GM21360 (cell line): Measurements from ENCODE around the gene RBM7.
A peak's percentile ranks its signal among the peaks of the same experiment; 100 is the strongest.

Experiments
- ATAC-seq: cut with Tn5 transposase; IDR thresholded peaks from one replicate; pipeline ENCODE4 v1.9.1; 2021; ENCODE audit warnings: mild to moderate bottlenecking, moderate library complexity; ENCODE audit not compliant: unreplicated experiment

RBM7 gene, protein sequence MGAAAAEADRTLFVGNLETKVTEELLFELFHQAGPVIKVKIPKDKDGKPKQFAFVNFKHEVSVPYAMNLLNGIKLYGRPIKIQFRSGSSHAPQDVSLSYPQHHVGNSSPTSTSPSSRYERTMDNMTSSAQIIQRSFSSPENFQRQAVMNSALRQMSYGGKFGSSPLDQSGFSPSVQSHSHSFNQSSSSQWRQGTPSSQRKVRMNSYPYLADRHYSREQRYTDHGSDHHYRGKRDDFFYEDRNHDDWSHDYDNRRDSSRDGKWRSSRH

DNA sequence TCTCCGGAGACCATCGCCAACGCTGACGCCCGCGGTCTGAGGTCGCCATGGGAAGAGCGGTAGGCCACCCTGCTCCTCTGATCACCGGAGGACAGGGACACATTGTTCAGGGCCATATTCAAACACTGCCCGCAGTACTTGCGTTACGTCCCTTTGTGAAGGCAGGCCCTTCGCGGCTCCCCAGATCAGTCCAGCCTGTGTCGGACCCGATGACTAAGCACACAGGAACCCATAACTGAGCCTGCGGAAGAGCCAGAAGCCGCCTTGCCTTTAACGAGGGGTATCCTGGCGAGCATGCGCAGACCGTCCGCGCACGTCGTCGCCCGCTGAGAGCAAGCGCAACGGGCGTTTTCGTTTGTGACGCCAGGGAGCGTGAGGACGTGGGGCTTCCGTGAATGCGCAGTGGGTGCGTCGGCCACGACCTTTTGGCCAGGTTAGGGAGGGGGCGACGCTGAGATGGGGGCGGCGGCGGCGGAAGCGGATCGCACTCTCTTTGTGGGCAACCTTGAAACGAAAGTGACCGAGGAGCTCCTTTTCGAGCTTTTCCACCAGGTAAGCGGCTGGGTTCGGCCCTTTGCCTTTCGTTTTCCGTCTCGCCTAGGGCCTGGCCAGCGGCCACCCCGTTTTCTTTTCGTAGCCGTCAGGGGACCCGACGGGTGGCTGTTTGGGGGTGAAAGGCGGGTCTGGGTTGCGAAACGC, at the start of gene RBM7, which contains the start of gene C11orf71:
TSS of gene RBM7 (plus strand) at position 451 of the 699 bp plus-strand sequence. CDS start at position 457, 6 bp downstream.
TSS of gene C11orf71 (minus strand) at position 296 of the 699 bp plus-strand sequence. CDS start at position 116, 180 bp downstream.
- ATAC-seq: peak; percentile 97

DNA sequence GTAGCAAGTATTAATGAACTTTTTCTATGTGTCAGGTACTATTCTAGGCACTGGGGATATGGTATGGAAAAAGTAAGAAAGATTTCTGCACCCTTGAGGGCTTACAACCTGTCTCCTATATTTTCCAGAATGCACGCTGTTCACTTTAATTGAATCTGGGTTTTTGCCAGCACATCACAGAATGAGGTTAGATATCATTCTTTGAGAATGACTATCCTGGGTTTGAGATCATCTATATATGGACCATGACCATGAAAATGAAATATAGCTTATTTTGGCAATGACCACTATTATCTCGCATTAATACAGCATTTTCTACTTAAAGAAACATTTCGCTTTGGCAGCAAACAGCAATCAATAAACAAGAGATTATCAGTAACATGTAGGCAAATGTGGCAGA, 47.0 kb upstream of the RBM7 start:
- ATAC-seq: no peak

DNA sequence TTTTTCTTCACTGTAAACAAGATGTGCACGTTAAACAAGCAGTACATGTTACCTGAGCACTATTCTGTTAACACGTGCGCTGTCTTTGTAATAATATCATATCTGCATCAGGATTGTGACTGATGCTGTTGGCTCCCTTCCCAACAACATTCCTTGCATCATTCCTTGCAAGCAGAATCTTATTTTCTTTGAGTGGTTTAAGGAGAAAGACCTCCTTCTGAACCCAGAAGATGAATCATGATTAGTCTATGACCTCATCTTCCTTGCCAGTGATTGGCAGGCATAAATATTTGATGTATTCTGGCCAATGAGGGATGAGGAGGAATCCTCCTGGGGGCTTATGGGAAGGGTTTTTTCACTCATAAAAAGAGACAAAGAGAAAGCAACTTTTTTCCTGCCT, 46.4 kb upstream of the RBM7 start:
- ATAC-seq: no peak

DNA sequence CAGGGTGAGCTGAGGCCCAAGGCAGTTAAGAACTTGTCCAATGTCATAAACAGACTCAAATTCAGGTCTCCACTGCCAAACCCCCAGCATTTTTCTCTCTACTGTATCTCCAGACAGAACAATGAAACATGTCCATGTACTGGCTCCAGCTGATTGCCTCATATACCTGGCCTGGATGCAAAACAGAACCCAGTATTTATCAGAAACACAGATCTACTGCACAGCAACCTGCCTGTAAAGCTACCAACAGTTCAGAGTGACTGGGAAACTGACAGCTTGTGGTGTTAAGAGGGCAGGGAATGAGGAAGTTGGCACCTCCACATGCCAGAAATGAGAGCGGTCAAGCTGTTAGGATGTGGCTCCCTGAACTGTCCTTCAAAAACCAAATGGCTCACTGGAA, 41.8 kb upstream of the RBM7 start:
- ATAC-seq: no peak

DNA sequence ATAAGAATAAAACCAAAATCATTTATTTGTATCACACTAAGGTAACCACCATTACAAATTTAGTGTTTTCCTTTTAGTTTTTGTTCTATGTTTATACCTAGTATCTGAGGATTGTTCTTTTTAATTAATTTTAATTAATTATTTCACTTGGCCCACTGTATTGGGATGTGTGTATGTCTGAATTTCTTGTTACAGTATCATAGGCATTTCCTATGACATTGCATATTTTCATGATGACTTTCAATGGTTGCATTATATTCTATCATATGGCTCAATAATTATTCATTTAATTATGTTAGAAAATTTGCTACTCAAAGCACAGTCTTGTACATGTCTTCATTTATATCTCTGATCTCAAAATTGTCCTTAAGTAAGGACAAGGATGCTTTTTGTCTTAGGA, 41.1 kb upstream of the RBM7 start:
- ATAC-seq: no peak

DNA sequence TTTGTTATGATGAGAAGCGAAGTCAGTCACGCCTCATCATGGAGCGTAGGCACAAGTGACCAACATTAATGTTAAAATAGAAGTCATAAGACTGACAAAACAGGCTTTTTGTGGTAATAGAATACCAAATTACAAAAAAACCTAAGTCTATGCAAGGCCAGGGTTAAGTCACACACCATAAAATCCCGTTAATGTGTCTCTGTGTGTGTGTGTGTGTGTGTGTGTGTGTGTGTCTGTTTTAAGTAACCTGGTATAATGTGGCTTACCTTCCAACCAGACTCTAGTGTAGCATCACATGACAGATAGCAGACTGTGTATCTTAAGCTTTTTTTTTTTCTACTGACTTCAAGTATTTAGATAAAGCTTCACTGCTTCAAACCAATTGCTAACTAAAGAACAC, 38.1 kb upstream of the RBM7 start:
- ATAC-seq: no peak

DNA sequence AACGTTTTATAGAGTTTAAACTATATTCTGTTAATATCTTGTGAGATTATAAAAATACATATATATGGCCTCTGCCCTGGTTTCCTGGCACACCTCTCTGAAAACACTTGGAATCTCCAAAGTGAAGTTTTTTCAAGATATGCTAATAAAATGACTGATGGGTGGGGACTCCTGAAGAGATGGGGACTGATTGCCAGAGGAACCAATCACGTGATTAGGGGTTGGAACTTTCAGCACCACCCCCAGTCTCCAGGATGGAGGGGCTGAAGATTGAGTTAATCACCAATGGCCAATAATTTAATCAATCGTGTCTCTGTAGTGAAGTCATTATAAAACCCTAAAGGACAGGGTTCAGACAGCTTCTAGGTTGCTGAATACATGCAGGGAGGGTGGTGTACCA, 37.5 kb upstream of the RBM7 start:
- no peak for ATAC-seq

DNA sequence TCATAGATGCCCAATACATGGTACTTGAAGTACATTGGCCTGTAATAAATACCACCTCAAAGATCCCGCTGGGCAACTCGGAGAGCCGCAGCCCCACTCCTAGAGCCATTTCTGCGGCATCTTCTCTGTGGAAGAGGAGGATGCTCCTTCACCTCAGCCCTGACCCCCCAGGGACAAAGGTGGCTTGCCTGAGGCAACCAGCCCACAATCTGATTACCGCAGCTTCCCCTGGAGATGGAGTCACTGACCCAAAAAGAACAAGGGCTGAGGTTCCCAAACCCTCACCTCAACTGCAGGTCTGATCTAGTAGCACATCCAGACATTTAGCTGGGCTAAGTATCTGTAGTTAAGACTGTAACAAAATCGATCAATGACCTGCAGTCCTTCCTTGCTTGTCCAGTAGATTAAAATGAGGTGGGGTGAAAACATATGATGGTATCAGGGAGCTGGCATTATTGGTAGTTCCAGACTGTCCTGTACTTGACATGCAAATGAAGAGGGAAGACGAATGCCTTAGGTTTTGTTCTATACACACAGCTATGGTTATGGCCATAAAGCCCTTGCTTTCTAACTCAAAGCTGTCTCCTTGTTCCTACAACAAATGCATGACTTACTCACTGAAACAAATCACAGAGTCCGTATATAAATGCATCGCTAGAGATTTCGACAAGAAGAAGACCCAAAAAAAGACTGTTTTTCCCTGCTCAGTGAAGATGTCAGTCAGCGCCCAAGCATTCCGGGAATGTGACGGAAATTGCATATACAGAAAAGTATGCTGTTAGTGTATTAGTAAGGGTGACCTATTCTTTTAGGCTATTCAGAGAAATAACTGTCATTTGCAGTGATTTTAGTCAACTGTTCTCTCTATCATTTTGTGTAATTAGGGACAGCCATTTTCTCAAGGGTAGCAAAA, 33.9 kb upstream of the RBM7 start:
- ATAC-seq: no peak

DNA sequence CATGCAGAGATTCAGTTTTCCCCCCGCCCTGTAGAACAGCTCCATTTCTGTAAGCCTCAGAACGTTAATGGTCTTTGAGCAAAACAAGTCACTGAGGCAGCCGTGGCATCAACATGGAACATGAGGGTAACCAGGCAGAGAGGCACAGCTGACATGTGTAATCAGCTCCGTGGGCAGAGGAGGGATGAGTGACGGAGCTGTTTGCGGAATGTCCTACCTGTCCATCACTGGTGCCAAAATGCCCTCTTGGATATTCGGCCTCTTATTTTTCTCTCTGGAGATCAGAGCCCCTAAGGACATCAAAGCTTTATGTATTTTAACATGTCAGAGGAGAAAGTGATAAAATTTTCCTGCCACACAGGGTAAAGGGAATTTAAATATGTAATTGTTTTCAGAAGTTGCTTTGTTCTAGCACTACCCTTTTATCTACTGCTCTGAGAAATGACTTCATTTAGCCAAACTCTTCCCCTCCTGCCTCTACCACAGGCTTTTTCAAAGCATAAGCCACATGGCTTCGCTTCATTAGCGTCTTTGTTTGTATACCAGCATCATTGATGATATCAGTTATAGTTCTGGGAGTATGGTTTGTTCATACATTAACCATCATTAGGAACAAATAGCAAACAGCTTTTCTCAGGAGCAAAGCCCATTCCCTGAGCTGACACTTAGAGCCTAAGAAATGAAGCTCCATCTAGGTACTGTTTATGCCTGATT, 33.1 kb upstream of the RBM7 start:
- no peak for ATAC-seq

DNA sequence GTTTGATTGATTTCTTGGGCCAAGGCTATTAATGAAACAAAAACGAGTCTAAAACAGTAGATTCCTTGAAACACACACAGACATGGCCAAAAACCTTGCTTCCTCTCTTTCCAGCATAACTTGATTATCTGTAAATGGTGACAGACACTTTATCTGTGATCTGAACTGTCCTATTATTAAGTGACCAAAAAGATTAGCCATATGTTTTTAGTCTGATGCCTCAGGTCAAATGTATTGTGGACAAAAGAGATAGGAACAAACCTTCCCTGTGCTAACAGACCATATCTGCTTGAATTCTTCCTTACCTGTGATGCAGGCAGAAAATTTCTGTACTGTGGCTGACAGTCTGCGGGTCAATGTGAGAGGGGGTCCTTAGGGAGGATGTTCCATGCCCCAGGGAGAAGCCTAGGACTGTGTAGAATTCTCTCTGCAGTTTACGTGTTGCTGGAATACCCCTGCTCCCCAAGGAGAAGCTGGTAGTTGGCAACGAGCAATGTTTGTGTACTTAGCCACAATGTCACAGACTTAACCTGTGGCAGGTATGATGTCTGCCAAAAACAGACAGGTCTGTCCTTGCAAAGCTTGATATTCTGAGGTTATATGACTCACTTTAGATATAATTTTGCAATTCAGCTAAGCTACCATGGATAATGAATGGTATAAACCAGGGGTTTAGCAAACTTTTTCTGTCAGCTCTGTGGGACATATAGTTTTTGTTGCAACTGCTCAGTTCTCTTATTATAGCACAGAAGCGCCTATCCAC, 31.4 kb upstream of the RBM7 start:
- no peak for ATAC-seq

DNA sequence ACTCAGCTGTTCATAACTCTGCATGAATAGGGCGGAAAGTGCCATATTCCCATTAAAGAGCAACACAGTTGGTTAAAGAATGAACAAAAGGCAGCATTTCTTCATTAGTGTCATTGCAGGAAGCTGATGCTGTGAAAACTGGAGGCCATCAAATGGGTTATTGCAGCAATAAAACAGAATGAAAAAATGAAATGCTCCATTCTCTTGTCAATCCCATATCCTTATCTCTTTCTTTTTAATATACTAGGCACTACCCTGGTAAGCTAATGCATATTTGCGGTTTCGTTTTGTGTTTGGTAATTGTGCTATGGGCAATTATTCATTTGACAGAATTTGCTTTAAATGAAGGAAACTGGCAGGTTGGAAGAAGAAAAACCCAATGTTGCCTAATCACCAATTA, 25.4 kb upstream of the RBM7 start:
- ATAC-seq: no peak

DNA sequence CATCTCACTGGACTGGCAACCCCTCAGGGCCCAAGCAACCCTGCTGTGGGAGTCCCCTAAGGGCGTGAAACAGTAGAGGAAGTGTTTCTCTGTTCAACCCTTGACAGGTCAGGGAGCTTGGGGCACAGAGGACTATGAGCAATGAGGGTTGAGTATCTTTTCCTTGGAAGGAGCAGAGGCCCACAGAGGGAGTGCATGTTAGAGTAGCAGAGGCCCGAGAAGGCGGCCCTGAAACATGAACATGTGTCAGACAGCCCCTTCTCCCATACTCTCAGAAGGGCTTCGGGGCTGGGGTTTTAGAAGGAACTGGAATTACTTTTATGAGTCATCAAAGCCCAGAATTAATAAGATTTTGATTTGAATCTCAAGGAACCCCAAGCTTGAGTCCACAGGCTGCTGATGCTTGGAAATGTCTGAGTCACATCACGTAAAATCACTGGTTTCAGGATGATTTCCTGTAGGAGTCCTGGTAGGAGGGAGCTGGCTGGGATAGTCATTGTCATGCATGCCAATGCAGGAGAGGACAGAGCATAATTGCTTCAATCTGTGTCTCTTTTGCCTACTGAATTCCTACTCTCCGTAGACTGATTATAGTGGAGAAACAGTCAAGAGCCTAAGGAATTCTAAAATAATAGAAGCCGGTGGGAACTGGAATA, 22.7 kb upstream of the RBM7 start:
- no peak for ATAC-seq

DNA sequence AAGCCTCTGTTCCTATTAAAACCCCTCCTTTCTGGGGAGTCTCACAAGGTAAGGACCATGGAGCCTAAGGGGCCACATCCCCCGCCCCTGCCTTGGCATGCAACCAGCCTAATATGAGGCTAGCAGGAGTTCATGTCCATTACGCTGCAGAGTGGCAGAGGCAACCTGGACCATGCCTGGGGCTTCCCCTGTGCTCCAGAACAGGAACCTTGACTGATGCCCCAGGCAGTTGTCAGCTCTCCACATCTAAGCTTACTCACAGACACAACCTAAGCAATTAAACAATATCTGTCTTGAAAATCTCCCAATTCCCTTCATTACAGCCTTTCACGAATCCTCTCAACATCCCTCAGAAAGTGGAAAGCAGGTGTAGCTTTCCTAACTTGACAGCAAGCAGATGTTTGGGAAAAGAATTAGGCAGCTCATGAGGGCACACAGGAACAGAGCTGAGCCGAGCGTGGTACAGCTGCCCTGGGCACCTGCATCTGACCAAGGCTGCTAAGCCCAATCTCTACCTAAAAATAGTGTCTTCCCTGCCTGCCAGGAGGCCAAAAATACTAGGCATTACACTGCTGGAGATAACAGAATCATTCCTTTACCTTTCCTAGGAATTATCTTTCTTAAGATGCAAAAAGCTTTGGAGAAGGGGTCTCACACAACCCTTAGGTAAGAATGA, 20.9 kb upstream of the RBM7 start:
- ATAC-seq: no peak

DNA sequence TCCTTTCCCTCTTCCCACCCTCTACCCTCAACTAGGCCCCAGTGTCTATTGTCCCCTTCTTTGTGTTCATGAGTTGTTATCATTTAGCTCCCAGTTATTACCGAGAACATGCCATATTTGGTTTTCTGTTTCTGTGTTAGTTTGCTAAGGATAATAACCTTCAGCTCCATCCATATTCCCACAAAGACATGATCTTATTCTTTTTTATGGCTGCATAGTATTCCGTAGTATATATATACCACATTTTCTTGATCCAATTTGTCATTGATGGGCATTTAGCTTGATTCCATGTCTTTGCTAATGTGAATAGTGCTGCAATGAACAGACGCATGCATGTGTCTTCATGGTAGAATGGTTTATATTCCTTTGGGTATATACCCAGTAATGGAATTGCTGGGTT, 18.0 kb upstream of the RBM7 start:
- no peak for ATAC-seq

DNA sequence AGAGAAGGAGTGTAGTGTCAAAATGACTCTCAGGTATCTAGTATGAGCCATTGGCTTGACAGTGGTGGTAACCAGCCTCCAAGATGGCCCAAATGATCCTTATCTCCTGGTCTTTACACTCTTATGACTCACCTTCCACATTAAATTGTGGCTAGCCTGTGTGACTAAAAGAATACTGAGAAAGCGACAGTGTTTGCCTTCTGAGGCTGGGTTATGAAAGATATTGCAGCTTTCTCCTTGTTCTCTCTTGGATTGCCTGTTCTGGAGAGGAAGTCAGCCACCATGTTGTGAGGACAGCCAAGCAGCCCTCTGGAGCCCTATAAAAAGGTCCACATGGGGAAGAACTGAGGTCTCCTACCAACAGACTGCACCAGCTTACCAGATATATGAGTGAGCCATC, 16.0 kb upstream of the RBM7 start:
- ATAC-seq: no peak

DNA sequence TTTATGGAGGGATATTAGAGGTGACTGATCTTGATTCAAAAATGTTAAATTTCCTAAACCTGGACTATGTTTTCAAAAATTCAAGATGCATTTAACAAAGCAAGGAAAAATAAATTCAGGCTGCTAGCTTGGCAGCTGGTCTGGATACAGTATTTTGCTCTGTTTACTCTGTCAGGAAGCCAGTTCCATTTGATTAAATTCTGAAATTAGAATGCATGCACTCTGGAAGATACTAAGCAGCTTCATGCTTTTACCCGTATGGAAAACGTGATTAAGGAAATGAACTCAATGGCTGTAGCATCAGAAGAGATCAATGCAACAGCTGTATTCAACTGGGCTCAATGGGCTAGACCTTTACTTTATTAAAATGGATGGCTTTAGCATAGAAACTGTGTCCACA, 14.3 kb upstream of the RBM7 start:
- ATAC-seq: no peak

DNA sequence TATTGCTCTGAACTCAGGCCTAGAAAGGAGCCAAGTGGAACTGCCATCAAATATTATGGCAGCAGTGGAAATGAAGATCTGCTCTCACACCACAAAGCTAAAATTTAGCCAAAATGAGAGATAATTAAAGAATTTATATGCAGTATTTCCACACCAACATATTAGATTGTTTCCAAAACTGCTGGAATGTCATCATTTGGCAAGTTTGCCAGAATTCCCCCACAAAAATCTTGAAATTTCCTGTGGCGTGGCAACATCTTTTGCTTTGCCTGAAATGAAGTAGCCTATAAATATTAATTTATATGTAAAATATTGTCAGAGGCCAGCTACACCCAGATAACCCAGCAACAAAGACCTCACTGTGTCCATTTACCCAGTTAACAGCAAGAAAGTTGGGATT, 13.9 kb upstream of the RBM7 start:
- no peak for ATAC-seq

DNA sequence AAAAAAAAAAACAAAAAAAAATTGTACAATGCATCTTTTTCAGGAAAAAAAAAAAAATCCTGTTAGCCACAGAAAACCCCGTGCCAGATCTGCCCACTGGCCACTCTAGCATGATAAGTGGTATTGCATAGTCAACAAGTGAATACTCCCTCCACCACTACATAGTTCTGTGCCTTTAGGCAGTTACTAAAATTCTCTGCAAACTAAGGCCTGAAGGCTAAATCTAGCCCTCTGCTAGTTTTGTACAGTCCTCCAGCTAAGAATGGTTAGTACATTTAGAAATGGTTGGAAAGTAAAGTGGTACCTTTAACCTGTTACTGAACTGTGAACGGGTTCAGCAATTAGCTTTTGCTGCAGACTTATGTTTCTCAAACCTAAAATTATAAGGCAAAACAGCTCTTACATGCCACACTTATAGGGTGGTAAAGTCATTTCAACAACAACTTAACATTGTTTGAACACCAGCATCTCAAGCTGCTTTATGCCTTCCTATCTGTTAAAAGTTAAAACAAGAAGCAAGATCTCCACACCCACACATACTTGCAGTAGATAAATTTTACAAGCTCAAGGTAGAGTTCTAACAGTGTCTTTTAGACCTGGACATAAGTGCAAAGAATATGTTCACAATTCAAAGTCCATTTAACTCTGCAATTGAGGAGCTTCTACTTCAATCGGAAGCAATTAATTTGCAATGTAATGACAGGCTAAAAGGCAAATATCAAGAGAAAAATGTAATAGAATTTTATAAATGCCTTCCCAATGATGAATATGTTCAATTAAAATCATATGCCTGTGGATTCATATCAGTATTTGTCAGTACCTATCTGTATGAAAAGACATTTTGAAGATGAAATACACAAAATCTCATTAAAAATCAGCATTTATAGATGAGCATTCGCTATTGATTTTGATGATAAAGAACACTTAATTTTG, 7.5 kb upstream of the RBM7 start:
- no peak for ATAC-seq
